Measurements from ENCODE around the gene GLS. TPM values are rescaled to one million over a fixed set of nuclear protein-coding genes. Genes with fewer than 3 reads are reported as not detected.

GLS gene
- total RNA-seq, 2 donors from 2014 or later = 86.0 to 102 TPM

DNA sequence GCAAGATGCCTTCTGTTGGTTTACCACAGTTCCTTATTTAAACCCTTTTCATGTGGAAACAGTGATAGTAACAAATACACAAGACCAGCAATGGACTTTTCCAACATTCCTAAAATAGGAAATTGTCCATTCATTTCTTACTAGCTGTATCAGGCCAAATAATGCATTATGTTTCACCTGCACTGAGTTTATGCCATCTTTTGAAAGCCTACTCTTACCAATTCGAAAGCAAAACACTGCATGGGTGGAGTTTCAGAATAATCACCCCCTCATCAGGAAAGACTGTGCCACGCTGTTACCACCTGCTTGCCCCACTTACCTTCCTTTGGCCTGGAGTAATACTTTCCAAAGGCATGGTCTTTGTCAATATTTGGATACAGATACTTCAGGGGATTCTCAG is 95.9 kb downstream of the GLS start:
- TF ChIP-seq, protein P1, sequence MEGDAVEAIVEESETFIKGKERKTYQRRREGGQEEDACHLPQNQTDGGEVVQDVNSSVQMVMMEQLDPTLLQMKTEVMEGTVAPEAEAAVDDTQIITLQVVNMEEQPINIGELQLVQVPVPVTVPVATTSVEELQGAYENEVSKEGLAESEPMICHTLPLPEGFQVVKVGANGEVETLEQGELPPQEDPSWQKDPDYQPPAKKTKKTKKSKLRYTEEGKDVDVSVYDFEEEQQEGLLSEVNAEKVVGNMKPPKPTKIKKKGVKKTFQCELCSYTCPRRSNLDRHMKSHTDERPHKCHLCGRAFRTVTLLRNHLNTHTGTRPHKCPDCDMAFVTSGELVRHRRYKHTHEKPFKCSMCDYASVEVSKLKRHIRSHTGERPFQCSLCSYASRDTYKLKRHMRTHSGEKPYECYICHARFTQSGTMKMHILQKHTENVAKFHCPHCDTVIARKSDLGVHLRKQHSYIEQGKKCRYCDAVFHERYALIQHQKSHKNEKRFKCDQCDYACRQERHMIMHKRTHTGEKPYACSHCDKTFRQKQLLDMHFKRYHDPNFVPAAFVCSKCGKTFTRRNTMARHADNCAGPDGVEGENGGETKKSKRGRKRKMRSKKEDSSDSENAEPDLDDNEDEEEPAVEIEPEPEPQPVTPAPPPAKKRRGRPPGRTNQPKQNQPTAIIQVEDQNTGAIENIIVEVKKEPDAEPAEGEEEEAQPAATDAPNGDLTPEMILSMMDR (IDR thresholded peaks at IDR 0.05) = no peak
- TF ChIP-seq POLR2A (IDR thresholded peaks at IDR 0.05) = no peak
- Histone ChIP-seq H3K36me3 (replicated peaks in 1 of 2; ENCODE audit: insufficient read depth in 1 of 2, low read depth in 2 of 2) (peaks cover 0 to 50% of the 10 kb centered on the region in 2 donors), H3K4me3 (no peak overlapping the region), H3K9me3 (no peaks in the 10 kb centered on the region), H3K4me1 (peaks cover 5% of the 10 kb centered on the region), H3K27me3 (no peaks in the 10 kb centered on the region), H3K27ac (no peak overlapping the region)
- WGBS, 2 donors = 87 to 94% methylated on average over 2 of the region's 2 CpGs
- DNase-seq = no peak
- intact Hi-C loops (cut with DNase I) = no loop called here
- ATAC-seq = no peak

DNA sequence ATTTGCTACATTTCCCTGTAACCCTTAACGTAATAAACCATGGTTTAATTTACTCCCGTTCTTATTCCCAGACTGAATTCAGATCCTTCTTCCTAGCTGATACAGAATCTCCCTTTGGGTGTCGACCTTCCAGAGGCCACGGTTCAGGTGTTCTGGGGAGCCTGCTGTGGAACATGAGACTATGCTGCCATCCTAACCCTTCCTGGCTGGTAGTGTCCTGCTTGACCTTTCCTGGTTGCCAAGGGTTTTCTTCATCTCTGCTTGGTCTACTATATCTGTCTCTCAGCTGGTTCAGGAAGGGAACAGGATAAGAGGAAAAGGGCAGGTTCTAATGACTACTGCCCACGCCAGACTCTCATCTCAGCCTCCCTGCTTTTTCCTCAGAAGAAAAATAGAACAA is 96.9 kb downstream of the GLS start:
- peaks cover 0 to 46% of the 10 kb centered on the region in 2 donors for H3K36me3 ChIP-seq (replicated peaks in 1 of 2; ENCODE audit: insufficient read depth in 1 of 2, low read depth in 2 of 2)
- ATAC-seq = no peak
- intact Hi-C loops (cut with DNase I) = no loop called here

DNA sequence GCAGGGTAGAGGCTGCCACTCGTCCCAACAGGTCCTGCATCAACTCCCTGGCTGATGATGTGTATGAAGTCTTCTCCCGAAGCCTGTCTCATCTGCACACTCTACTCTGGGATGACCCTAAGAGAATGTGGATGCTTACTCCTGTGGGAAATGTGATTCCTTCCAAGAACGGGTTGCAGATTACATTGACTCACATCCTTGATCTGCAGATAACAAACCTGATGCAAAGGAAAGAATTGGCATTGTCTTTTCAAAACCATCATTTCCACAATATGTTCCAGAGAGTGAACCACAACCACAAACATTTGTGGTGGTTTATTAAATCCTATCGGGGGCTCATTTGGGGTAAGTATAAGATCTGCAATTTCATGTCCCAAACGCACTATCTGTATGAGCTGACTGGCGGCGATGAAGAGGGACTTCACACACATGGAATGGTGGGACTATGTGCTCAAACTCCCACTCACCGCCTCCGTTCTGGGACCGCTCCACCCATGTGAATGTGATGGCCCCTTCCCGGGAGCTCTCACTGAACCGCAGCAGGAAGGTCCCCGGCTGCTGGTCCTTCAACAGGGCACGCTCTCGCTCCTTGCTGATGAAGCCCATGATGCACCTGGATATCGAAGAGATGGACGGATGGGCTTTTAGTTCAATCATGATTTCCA is 97.9 kb downstream of the GLS start:
- no peak overlapping the region for H3K27ac ChIP-seq
- intact Hi-C loops (cut with DNase I) = no loop called here
- no peak overlapping the region for H3K4me3 ChIP-seq
- H3K27me3 ChIP-seq = no peaks in the 10 kb centered on the region
- peaks cover 0 to 50% of the 10 kb centered on the region in 2 donors for H3K36me3 ChIP-seq (replicated peaks in 1 of 2; ENCODE audit: insufficient read depth in 1 of 2, low read depth in 2 of 2)
- TF ChIP-seq, protein P1 (IDR thresholded peaks at IDR 0.05) = no peak
- TF ChIP-seq POLR2A (IDR thresholded peaks at IDR 0.05) = no peak
- H3K4me1 ChIP-seq = peaks cover 5% of the 10 kb centered on the region
- DNase-seq = no peak
- 91 to 93% methylated on average over 17 of the region's 17 CpGs for WGBS, 2 donors
- no peak for ATAC-seq
- no peaks in the 10 kb centered on the region for H3K9me3 ChIP-seq

More for the DNA sequence above, 96.9 kb downstream of the GLS start:
- Histone ChIP-seq H3K27me3 (no peaks in the 10 kb centered on the region), H3K4me3 (no peak overlapping the region), H3K9me3 (no peaks in the 10 kb centered on the region), H3K27ac (no peak overlapping the region), H3K4me1 (peaks cover 5% of the 10 kb centered on the region)
- 88 to 94% methylated on average over 5 of the region's 5 CpGs for WGBS, 2 donors
- no peak for DNase-seq
- TF ChIP-seq, protein P1 (IDR thresholded peaks at IDR 0.05) = no peak
- TF ChIP-seq POLR2A (IDR thresholded peaks at IDR 0.05) = no peak

DNA sequence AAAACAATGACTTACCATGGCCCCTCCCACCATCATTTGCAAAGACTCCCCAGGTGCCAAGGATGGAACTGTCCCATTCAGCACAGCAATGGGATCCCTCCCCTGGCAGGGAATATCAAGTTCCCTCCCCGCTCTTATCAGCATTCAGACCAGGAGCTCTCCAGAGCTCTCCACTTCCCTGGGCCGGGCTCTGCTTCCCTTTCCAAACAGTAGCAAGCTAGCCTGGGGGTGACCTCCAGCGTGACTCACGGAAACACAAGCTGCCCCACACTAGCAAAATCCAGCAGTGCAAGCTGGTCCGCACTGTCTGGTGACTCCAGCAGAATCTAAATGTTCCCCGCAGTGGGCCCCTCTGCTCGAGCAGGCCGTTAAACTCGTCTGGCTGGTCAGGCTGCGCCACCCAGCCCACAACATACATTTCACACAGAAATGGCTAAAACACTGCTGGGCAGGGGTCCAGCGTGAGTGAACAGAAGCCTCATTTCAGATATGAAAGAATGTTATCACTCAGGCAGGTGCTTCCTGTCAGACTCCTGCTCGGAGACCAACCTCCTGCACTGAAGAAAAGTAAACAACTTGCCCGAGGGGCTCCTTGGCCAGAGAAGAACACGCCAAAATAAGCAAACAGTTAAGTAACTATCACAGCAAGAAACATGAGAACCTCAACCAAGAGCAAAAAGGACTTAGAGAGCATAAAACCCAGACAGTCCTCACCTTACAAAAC is 99.4 kb downstream of the GLS start:
- ATAC-seq = peak; percentile 84
- Histone ChIP-seq H3K4me3 (no peak overlapping the region), H3K27ac (peak overlapping the region; percentile 5 to 79 (median 54)), H3K4me1 (peaks cover 5% of the 10 kb centered on the region), H3K9me3 (no peaks in the 10 kb centered on the region), H3K27me3 (no peaks in the 10 kb centered on the region), H3K36me3 (replicated peaks in 1 of 2; ENCODE audit: insufficient read depth in 1 of 2, low read depth in 2 of 2) (peaks cover 0 to 51% of the 10 kb centered on the region in 2 donors)
- TF ChIP-seq POLR2A (IDR thresholded peaks at IDR 0.05) = peak in 1 of 3 donors; percentile 15
- TF ChIP-seq, protein P1 (IDR thresholded peaks at IDR 0.05) = no peak
- peak; percentile 39 to 65 (median 60) for DNase-seq
- intact Hi-C loops (cut with DNase I) = no loop called here
- WGBS, 2 donors = 56 to 58% methylated on average over 14 of the region's 14 CpGs

Measured in body of pancreas (tissue), 4 donors.